Uterus (tissue), 4 donors: ENCODE measurements around the gene PUM1. TPM values are rescaled to one million over a fixed set of nuclear protein-coding genes. Genes with fewer than 3 reads are reported as not detected.
"Not testable (repeated sequence)": the region's sequence is repeated elsewhere in the genome, so short reads cannot be mapped to it uniquely, and the experiment has no call there.

Experiments
- DNase-seq, 2 donors: peaks; one replicate each; pipeline ENCODE4 v3.0.0-alpha.2; 2019 to 2020
- H3K27ac ChIP-seq, 2 donors: fragments of 200-600 bp; sonication (generic); 1 replicate in 1 of 2; 2 replicates in 1 of 2; pipeline ENCODE4 v1.5.1; 2016 to 2018
- H3K27me3 ChIP-seq, 2 donors: fragments of 200-600 bp; sonication (generic); one replicate each; pipeline ENCODE4 v1.5.1; 2018 to 2019; ENCODE audit warnings: control low read depth in 1 of 2
- H3K36me3 ChIP-seq, 2 donors: fragments of 200-600 bp; sonication (generic); one replicate each; pipeline ENCODE4 v1.5.1; 2019; ENCODE audit warnings: control low read depth in 1 of 2
- H3K4me1 ChIP-seq, 2 donors: fragments of 200-600 bp; sonication (generic); one replicate each; pipeline ENCODE4 v1.5.1; 2018 to 2019; ENCODE audit warnings: control low read depth in 1 of 2
- H3K4me3 ChIP-seq, 2 donors: fragments of 200-600 bp; sonication (generic); 1 replicate in 1 of 2; 2 replicates in 1 of 2; pipeline ENCODE4 v1.5.1; 2018 to 2019; ENCODE audit warnings: mild to moderate bottlenecking in 1 of 2
- H3K9me3 ChIP-seq, 2 donors: fragments of 200-600 bp; sonication (generic); one replicate each; pipeline ENCODE4 v1.5.1; 2019; ENCODE audit warnings: control low read depth in 1 of 2
- POLR2A ChIP-seq, 2 donors: fragments of 450-650 bp; IDR thresholded peaks; one replicate each; pipeline ENCODE4 v1.6.1; 2016; ENCODE audit warnings: antibody characterized with exemption in 2 of 2, mild to moderate bottlenecking in 1 of 2, moderate library complexity in 1 of 2
- intact Hi-C: fragments of 100-400 bp; cut with DNase I; formaldehyde crosslinking; loops from one replicate; pipeline ENCODE4 v1.15.1; 2023; ENCODE audit warnings: low total_unique reads
- total RNA-seq, 4 donors: library from RNA; depleted of rRNA in 3 of 4; stranded (reverse); fragments of >200 nt in 3 of 4; gene quantifications; one replicate each; pipeline versions ENCODE4 v1.1.0 to v1.2.4, GENCODE V29; 2014 to 2023
- TF ChIP-seq, protein P1 (sequence below), 4 experiments: fragments of 200-600 bp in 2 of 4; fragments of 450-650 bp in 2 of 4; sonication (generic) in 2 of 4; IDR thresholded peaks; one replicate each; pipeline ENCODE4 v1.5.1; 2016 to 2019; ENCODE audit warnings: antibody characterized with exemption in 4 of 4, mild to moderate bottlenecking in 2 of 4, moderate library complexity in 1 of 4
- donor health status: DM: yes; HTN: yes; CAD: no.

PUM1 gene
- total RNA-seq, 4 donors from 2014 or later: 42.9 to 152 (median 113) TPM

DNA sequence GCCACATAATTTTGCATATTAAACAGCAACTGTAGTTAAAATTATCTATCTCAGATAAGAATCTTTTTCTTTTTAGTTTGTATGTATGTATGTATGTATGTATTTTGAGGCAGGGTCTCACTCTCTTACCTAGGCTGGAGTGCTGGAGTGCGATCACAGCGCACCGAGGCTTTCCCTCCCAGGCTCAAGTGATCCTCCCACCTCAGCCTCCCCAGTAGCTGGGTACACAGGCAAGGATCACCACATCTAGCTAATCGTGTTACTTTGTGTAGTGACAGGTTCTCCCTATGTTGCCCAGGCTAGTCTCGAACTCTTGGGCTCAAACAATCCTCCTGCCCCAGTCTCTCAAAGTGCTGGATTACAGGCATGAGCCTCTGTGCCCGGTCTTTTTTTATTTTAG lies 30.5 kb upstream of the PUM1 start:
- intact Hi-C loops: no loop called here
- DNase-seq: no peak
- TF ChIP-seq, protein P1, sequence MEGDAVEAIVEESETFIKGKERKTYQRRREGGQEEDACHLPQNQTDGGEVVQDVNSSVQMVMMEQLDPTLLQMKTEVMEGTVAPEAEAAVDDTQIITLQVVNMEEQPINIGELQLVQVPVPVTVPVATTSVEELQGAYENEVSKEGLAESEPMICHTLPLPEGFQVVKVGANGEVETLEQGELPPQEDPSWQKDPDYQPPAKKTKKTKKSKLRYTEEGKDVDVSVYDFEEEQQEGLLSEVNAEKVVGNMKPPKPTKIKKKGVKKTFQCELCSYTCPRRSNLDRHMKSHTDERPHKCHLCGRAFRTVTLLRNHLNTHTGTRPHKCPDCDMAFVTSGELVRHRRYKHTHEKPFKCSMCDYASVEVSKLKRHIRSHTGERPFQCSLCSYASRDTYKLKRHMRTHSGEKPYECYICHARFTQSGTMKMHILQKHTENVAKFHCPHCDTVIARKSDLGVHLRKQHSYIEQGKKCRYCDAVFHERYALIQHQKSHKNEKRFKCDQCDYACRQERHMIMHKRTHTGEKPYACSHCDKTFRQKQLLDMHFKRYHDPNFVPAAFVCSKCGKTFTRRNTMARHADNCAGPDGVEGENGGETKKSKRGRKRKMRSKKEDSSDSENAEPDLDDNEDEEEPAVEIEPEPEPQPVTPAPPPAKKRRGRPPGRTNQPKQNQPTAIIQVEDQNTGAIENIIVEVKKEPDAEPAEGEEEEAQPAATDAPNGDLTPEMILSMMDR (IDR thresholded peaks at IDR 0.05): no peak
- no peak for TF ChIP-seq POLR2A (IDR thresholded peaks at IDR 0.05)

GRCh38 chr1:31095298-31095981 lies 29.9 kb upstream of the PUM1 start:
- H3K27me3 ChIP-seq: no peaks in the 10 kb centered on the region
- no peaks in the 10 kb centered on the region for H3K4me1 ChIP-seq
- no peaks in the 10 kb centered on the region for H3K9me3 ChIP-seq
- H3K27ac ChIP-seq: no peak overlapping the region
- intact Hi-C loops: no loop called here
- TF ChIP-seq POLR2A (IDR thresholded peaks at IDR 0.05): no peak
- TF ChIP-seq, protein P1 (IDR thresholded peaks at IDR 0.05): no peak
- no peak overlapping the region for H3K4me3 ChIP-seq
- no peak for DNase-seq
- no peaks in the 10 kb centered on the region for H3K36me3 ChIP-seq

More for the DNA sequence above, 30.5 kb upstream of the PUM1 start:
- H3K27me3 ChIP-seq: no peaks in the 10 kb centered on the region
- no peaks in the 10 kb centered on the region for H3K36me3 ChIP-seq
- H3K4me3 ChIP-seq: no peak overlapping the region
- H3K9me3 ChIP-seq: no peaks in the 10 kb centered on the region
- no peak overlapping the region for H3K27ac ChIP-seq
- no peaks in the 10 kb centered on the region for H3K4me1 ChIP-seq

DNA sequence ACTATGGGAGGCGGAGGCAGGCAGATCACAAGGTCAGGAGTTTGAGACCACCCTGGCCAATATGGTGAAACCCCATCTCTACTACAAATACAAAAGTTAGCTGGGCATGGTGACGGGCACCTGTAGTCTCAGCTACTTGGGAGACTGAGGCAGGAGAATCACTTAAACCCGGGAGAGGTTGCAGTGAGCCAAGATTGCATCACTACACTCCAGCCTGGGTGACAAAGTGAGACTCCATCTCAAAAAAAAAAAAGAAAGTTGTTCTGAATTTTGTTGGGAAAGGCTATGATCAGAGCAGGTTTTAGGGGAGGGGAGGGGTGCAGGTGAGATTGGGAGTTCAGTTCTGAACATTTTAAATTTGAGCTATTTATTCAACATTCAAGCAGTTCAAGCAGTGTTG lies 22.6 kb upstream of the PUM1 start:
- H3K9me3 ChIP-seq, H3K27me3 ChIP-seq, H3K27ac ChIP-seq, H3K36me3 ChIP-seq, intact Hi-C loops, H3K4me1 ChIP-seq, DNase-seq, H3K4me3 ChIP-seq: not testable (repeated sequence)

DNA sequence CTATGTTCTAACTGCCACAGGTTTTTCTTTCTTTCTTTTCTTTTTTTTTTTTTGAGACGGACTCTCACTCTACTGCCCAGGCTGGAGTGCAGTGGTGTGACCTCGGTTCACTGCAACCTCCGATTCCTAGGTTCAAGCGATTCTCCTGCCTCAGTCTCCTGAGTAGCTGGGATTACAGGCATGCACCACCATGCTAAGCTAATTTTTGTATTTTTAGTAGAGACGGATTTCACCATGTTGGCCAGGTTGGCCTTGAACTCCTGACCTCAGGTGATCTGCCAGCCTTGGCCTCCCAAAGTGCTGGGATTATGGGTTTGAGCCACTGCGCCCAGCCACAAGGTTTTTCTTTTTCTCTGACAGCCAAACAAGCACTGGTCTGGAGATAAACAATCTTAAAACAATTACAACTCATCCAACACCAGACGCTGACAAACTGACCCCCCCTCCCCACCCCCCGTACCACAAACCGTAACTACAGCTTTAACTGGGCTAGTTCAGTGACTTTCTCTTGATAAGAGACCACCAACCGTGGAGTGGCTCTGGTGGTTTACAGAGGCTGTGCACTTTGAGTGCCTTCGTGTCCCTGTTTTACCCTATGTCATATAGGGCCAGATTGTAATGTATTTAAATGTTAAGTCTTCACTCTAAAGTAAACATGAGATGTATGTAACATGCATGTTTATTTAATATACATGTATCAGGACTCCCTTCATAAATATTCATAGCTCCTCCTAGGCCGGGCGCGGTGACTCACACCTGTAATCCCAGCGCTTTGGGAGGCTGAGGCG lies 19.5 kb upstream of the PUM1 start:
- Histone ChIP-seq H3K4me1 (no peaks in the 10 kb centered on the region), H3K9me3 (no peaks in the 10 kb centered on the region), H3K36me3 (no peaks in the 10 kb centered on the region), H3K27me3 (no peaks in the 10 kb centered on the region), H3K4me3 (no peak overlapping the region), H3K27ac (no peak overlapping the region)
- DNase-seq: no peak
- TF ChIP-seq, protein P1 (IDR thresholded peaks at IDR 0.05): no peak
- TF ChIP-seq POLR2A (IDR thresholded peaks at IDR 0.05): no peak
- intact Hi-C loops: no loop called here

- H3K27ac ChIP-seq: no peak overlapping the region
- H3K4me3 ChIP-seq: no peak overlapping the region
- H3K9me3 ChIP-seq: no peaks in the 10 kb centered on the region
- DNase-seq: no peak
- H3K36me3 ChIP-seq: no peaks in the 10 kb centered on the region
- intact Hi-C loops: no loop called here
- H3K4me1 ChIP-seq: no peaks in the 10 kb centered on the region
- no peak for TF ChIP-seq POLR2A (IDR thresholded peaks at IDR 0.05)
- TF ChIP-seq, protein P1 (IDR thresholded peaks at IDR 0.05): no peak
- H3K27me3 ChIP-seq: no peaks in the 10 kb centered on the region
These were observed 16.9 kb upstream of the PUM1 start for GRCh38 chr1:31082385-31082784.
